Smooth muscle cell (in vitro differentiated cells): ENCODE results near the gene LRBA. TPM values are rescaled to one million over a fixed set of nuclear protein-coding genes. Genes with fewer than 3 reads are reported as not detected.

ENCODE experiments used
- DNase-seq: peaks from one replicate; lab custom pipeline; 2025; ENCODE audit not compliant: unreplicated experiment; lab: John Stamatoyannopoulos, UW
- H2AFZ ChIP-seq: fragments of 200-600 bp; sonication (generic); 2 replicates; pipeline ENCODE4 v1.6.0; 2016; ENCODE audit warnings: antibody characterized with exemption, low read depth, mild to moderate bottlenecking
- H3F3A ChIP-seq: fragments of 200-600 bp; sonication (generic); 2 replicates; pipeline ENCODE4 v1.6.0; 2017; ENCODE audit warnings: antibody characterized with exemption, low read depth
- H3K27ac ChIP-seq: fragments of 200-600 bp; sonication (generic); 2 replicates; pipeline ENCODE4 v1.5.1; 2016; ENCODE audit warnings: low read depth, mild to moderate bottlenecking
- H3K27me3 ChIP-seq: fragments of 200-600 bp; sonication (generic); 2 replicates; pipeline ENCODE4 v1.6.1; 2016; ENCODE audit warnings: low read depth, mild to moderate bottlenecking
- H3K36me3 ChIP-seq: fragments of 200-600 bp; sonication (generic); 2 replicates; pipeline ENCODE4 v1.5.1; 2016; ENCODE audit warnings: low read depth
- H3K4me1 ChIP-seq: fragments of 200-600 bp; sonication (generic); 2 replicates; pipeline ENCODE4 v1.5.1; 2016; ENCODE audit warnings: low read depth
- H3K4me2 ChIP-seq: fragments of 200-600 bp; sonication (generic); 2 replicates; pipeline ENCODE4 v1.6.0; 2016; ENCODE audit warnings: mild to moderate bottlenecking
- H3K4me3 ChIP-seq: fragments of 200-600 bp; sonication (generic); 2 replicates; pipeline ENCODE4 v1.5.1; 2016; ENCODE audit warnings: mild to moderate bottlenecking
- H3K79me2 ChIP-seq: fragments of 200-600 bp; sonication (generic); 2 replicates; pipeline ENCODE4 v1.6.0; 2016; ENCODE audit warnings: low read depth, mild to moderate bottlenecking
- H3K9ac ChIP-seq: fragments of 200-600 bp; sonication (generic); 2 replicates; pipeline ENCODE4 v1.6.0; 2016; ENCODE audit warnings: low read depth
- H3K9me3 ChIP-seq: fragments of 200-600 bp; sonication (generic); replicated peaks from 2 replicates; pipeline ENCODE4 v1.5.1; 2016; ENCODE audit warnings: low read depth
- H4K20me1 ChIP-seq: fragments of 200-600 bp; sonication (generic); 2 replicates; pipeline ENCODE4 v1.6.0; 2016; ENCODE audit warnings: low read depth
- CTCF ChIP-seq: fragments of 200-600 bp; sonication (generic); IDR thresholded peaks from 2 replicates; pipeline ENCODE4 v1.5.1; 2017; ENCODE audit warnings: borderline replicate concordance, mild to moderate bottlenecking, antibody characterized with exemption; ENCODE audit not compliant: insufficient read depth, poor library complexity, severe bottlenecking
- WGBS: methylation state at CpG from one replicate; pipeline ENCODE4 v1.1.7; 2016; ENCODE audit warnings: low lambda C conversion rate; 5-methylcytosine and 5-hydroxymethylcytosine counted together
- polyA plus RNA-seq: library from polyadenylated mRNA; unstranded; fragments of >200 nt; fragmentation: Nextera tagmentation; extraction: Ambion mirVana; gene quantifications from 2 replicates; pipeline ENCODE4 v1.2.1, GENCODE V29; 2016
- total RNA-seq: library from RNA; depleted of rRNA; stranded (reverse); fragments of >200 nt; gene quantifications from 2 replicates; pipeline ENCODE4 v1.2.3, GENCODE V29; 2014

Gene LRBA
- total and polyA plus RNA-seq, 2 experiments from 2014 or later = 1.6 to 26.2 TPM

GRCh38 chr4:150801833-150802232 lies 213.3 kb downstream of the LRBA start:
- Histone ChIP-seq H2AFZ (no peak overlapping the region), H3K79me2 (no peaks in the 10 kb centered on the region), H3K4me3 (no peak overlapping the region), H3K27me3 (no peaks in the 10 kb centered on the region), H4K20me1 (no peaks in the 10 kb centered on the region), H3K4me2 (no peak overlapping the region), H3K36me3 (no peaks in the 10 kb centered on the region), H3K9ac (no peak overlapping the region), H3F3A (no peaks in the 10 kb centered on the region), H3K4me1 (no peaks in the 10 kb centered on the region), H3K27ac (no peak overlapping the region), H3K9me3 (no peaks in the 10 kb centered on the region)
- WGBS = 97% methylated on average over 4 of the region's 4 CpGs
- no peak for DNase-seq
- no peak for TF ChIP-seq CTCF

GRCh38 chr4:150799207-150799606 lies 215.9 kb downstream of the LRBA start:
- no peak overlapping the region for H3K9ac ChIP-seq
- WGBS = 93% methylated on average over 2 of the region's 2 CpGs
- DNase-seq = no peak
- no peak for TF ChIP-seq CTCF
- H4K20me1 ChIP-seq = no peaks in the 10 kb centered on the region
- H3K9me3 ChIP-seq = no peaks in the 10 kb centered on the region
- H3F3A ChIP-seq = no peaks in the 10 kb centered on the region
- H3K27ac ChIP-seq = no peak overlapping the region
- H3K4me3 ChIP-seq = no peak overlapping the region
- no peak overlapping the region for H2AFZ ChIP-seq
- H3K27me3 ChIP-seq = no peaks in the 10 kb centered on the region
- no peaks in the 10 kb centered on the region for H3K79me2 ChIP-seq
- no peaks in the 10 kb centered on the region for H3K36me3 ChIP-seq
- H3K4me2 ChIP-seq = no peak overlapping the region
- H3K4me1 ChIP-seq = no peaks in the 10 kb centered on the region

- no peak overlapping the region for H3K27ac ChIP-seq
- H3K36me3 ChIP-seq = no peaks in the 10 kb centered on the region
- WGBS = 91% methylated on average over 2 of the region's 2 CpGs
- H4K20me1 ChIP-seq = no peaks in the 10 kb centered on the region
- no peaks in the 10 kb centered on the region for H3F3A ChIP-seq
- no peak overlapping the region for H3K4me2 ChIP-seq
- no peak for TF ChIP-seq CTCF
- H3K9me3 ChIP-seq = no peaks in the 10 kb centered on the region
- H2AFZ ChIP-seq = no peak overlapping the region
- no peaks in the 10 kb centered on the region for H3K79me2 ChIP-seq
- H3K27me3 ChIP-seq = no peaks in the 10 kb centered on the region
- H3K9ac ChIP-seq = no peak overlapping the region
- DNase-seq = no peak
- no peaks in the 10 kb centered on the region for H3K4me1 ChIP-seq
- no peak overlapping the region for H3K4me3 ChIP-seq
These were observed 220.4 kb downstream of the LRBA start for GRCh38 chr4:150794706-150795105.

GRCh38 chr4:150789864-150790263 lies 225.2 kb downstream of the LRBA start:
- Histone ChIP-seq H3K4me3 (no peak overlapping the region), H2AFZ (no peak overlapping the region), H3K9me3 (no peaks in the 10 kb centered on the region), H3K79me2 (no peaks in the 10 kb centered on the region), H3K36me3 (no peaks in the 10 kb centered on the region), H4K20me1 (no peaks in the 10 kb centered on the region), H3K4me2 (no peak overlapping the region), H3F3A (no peaks in the 10 kb centered on the region), H3K4me1 (no peaks in the 10 kb centered on the region), H3K27me3 (no peaks in the 10 kb centered on the region), H3K27ac (no peak overlapping the region), H3K9ac (no peak overlapping the region)
- TF ChIP-seq CTCF = no peak
- DNase-seq = no peak
